Measurements from ENCODE around the gene CXCL11.

DNA sequence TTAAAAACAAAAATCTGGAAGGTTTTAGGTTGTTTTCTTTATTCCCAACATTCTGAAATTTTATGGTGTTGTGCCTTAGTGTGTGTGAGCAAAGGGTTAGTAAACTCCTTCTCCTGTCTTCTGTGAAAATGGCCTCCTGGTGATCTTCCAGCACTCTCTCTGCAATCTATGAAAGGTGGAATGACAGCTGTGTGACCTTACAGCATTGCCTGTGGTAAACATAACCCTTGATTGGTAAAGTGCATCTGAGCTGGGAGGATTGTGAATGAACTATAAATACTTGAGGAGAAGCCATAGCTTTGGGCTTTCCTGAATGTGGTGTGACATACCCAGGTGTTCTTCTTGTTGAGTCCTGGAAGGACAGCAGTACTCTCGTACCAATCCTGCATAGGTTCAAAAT is 48.7 kb upstream of the CXCL11 start:
- TF ChIP-seq EZH2 (IDR thresholded peaks at IDR 0.05; ENCODE audit: insufficient read depth, poor library complexity, severe bottlenecking) (no peak), EZH2phosphoT487 (IDR thresholded peaks at IDR 0.05; ENCODE audit: insufficient read depth, low read depth) (no peak)

All from GM23248 (cell line).